NCI-H2029 treated with DMSO at 0.1 percent for 48 hours (cell line): Measurements from ENCODE around the gene TYW3.

ENCODE experiments used
- DNase-seq: peaks from one replicate; lab custom pipeline; 2025; lab: John Stamatoyannopoulos, UW

Gene TYW3

GRCh38 chr1:74732960-74733603 lies at the start of gene TYW3, which contains the start of gene CRYZ:
Gene TYW3, plus strand, starts transcription at chr1:74733152. Its CDS starts 93 bp downstream, at chr1:74733245.
Gene CRYZ, minus strand, starts transcription at chr1:74733050. Its CDS starts 8,229 bp downstream, at chr1:74724821.
- peak; percentile 53 for DNase-seq

- no peak for DNase-seq
Observed at GRCh38 chr1:74683656-74684055, 49.3 kb upstream of the TYW3 start.

- DNase-seq: no peak
Observed at GRCh38 chr1:74684301-74684700, 48.7 kb upstream of the TYW3 start.

- no peak for DNase-seq
Observed at GRCh38 chr1:74686928-74687327, 46.0 kb upstream of the TYW3 start.

GRCh38 chr1:74689621-74690363 lies 43.2 kb upstream of the TYW3 start:
- DNase-seq: peak; percentile 68

- peak; percentile 14 for DNase-seq
Observed at GRCh38 chr1:74690364-74690696, 42.6 kb upstream of the TYW3 start.

- no peak for DNase-seq
Observed at GRCh38 chr1:74690909-74691308, 42.0 kb upstream of the TYW3 start.

GRCh38 chr1:74693473-74693872 lies 39.5 kb upstream of the TYW3 start:
- DNase-seq: no peak

GRCh38 chr1:74697832-74698231 lies 35.1 kb upstream of the TYW3 start:
- no peak for DNase-seq

- DNase-seq: no peak
Observed at GRCh38 chr1:74699331-74699730, 33.6 kb upstream of the TYW3 start.

GRCh38 chr1:74703386-74704182 lies 29.4 kb upstream of the TYW3 start:
- DNase-seq: no peak

GRCh38 chr1:74712881-74713280 lies 20.1 kb upstream of the TYW3 start:
- no peak for DNase-seq

- no peak for DNase-seq
Observed at GRCh38 chr1:74713849-74714248, 19.1 kb upstream of the TYW3 start.

GRCh38 chr1:74714429-74715235 lies 18.3 kb upstream of the TYW3 start:
- no peak for DNase-seq

GRCh38 chr1:74715236-74715502 lies 17.8 kb upstream of the TYW3 start:
- no peak for DNase-seq

- no peak for DNase-seq
Observed at GRCh38 chr1:74715806-74716205, 17.1 kb upstream of the TYW3 start.

- no peak for DNase-seq
Observed at GRCh38 chr1:74716822-74717221, 16.1 kb upstream of the TYW3 start.

- no peak for DNase-seq
Observed at GRCh38 chr1:74717626-74718025, 15.3 kb upstream of the TYW3 start.

- DNase-seq: no peak
Observed at GRCh38 chr1:74726063-74726462, 6.9 kb upstream of the TYW3 start.

GRCh38 chr1:74728736-74729135 lies 4.2 kb upstream of the TYW3 start:
- no peak for DNase-seq

- DNase-seq: no peak
Observed at GRCh38 chr1:74729741-74730478, 3.0 kb upstream of the TYW3 start.
